Heart left ventricle (tissue), 16 donors: ENCODE data around the gene ACKR1. TPM values are rescaled to one million over a fixed set of nuclear protein-coding genes. Genes with fewer than 3 reads are reported as not detected.

Experiments
- ATAC-seq, 4 donors: fragments of 200-7000 bp; cut with Tn5 transposase; one replicate each; pipeline ENCODE4 v1.9.1; 2020 to 2022; ENCODE audit warnings: moderate library complexity in 4 of 4, mild to moderate bottlenecking in 3 of 4, moderate number of reproducible peaks in 1 of 4
- DNase-seq, 5 donors: peaks; one replicate each; pipeline ENCODE4 v3.0.0-alpha.2; 2020
- H3K27ac ChIP-seq, 12 donors: fragments of 200-600 bp; sonication (generic) in 4 of 12; one replicate each; pipeline versions ENCODE4 v1.5.0 to v1.8.0; 2016 to 2022; ENCODE audit warnings: mild to moderate bottlenecking in 2 of 12
- H3K27me3 ChIP-seq, 9 donors: fragments of 200-600 bp; sonication (generic) in 2 of 9; one replicate each; pipeline versions ENCODE4 v1.5.1 to v1.8.0; 2016 to 2022; ENCODE audit warnings: mild to moderate bottlenecking in 3 of 9
- H3K36me3 ChIP-seq, 9 donors: fragments of 200-600 bp; sonication (generic) in 2 of 9; one replicate each; pipeline versions ENCODE4 v1.5.0 to v1.8.0; 2018 to 2022; ENCODE audit warnings: mild to moderate bottlenecking in 2 of 9
- H3K4me1 ChIP-seq, 12 donors: fragments of 200-600 bp; sonication (generic) in 4 of 12; one replicate each; pipeline versions ENCODE4 v1.5.0 to v1.8.0; 2016 to 2022; ENCODE audit warnings: mild to moderate bottlenecking in 3 of 12
- H3K4me3 ChIP-seq, 12 donors: fragments of 200-600 bp; sonication (generic) in 4 of 12; one replicate each; pipeline versions ENCODE4 v1.5.0 to v1.8.0; 2017 to 2022; ENCODE audit warnings: mild to moderate bottlenecking in 9 of 12, moderate library complexity in 4 of 12
- H3K9me3 ChIP-seq, 12 donors: fragments of 200-600 bp; sonication (generic) in 4 of 12; one replicate each; pipeline versions ENCODE4 v1.5.0 to v1.8.0; 2016 to 2022; ENCODE audit warnings: mild to moderate bottlenecking in 1 of 12
- POLR2A ChIP-seq, 2 donors: fragments of 450-650 bp; IDR thresholded peaks; one replicate each; pipeline ENCODE4 v1.6.1; 2017; ENCODE audit warnings: antibody characterized with exemption in 2 of 2, mild to moderate bottlenecking in 2 of 2, moderate library complexity in 2 of 2
- WGBS, 4 donors: extraction: QIAGEN DNeasy Blood & Tissue Kit in 2 of 4; methylation state at CpG; one replicate each; pipeline versions ENCODE4 v1.1.5 to v1.1.7; 2013 to 2018; 5-methylcytosine and 5-hydroxymethylcytosine counted together
- intact Hi-C, 10 donors: fragments of 100-400 bp; cut with DNase I; formaldehyde crosslinking; loops; one replicate each; pipeline versions ENCODE4 v1.11.1 to v1.14.2; 2022
- polyA plus RNA-seq, 2 donors: library from polyadenylated mRNA; stranded (reverse); fragments of 200-250 nt; gene quantifications; one replicate each; pipeline ENCODE4 v1.2.3, GENCODE V29; 2013
- total RNA-seq, 9 donors: library from RNA; depleted of rRNA in 2 of 9; stranded (reverse); fragments of >200 nt in 2 of 9; fragmentation: NEBNext Ultra II Directional in 3 of 9; extraction: Animal tissue kit (Norgen Biotek cat#: 25700) in 3 of 9; gene quantifications; one replicate each; pipeline versions ENCODE4 v1.1.0 to v1.2.4, GENCODE V29; 2016 to 2023
- TF ChIP-seq, protein P1 (sequence below), 12 donors: fragments of 200-600 bp; sonication (generic) in 4 of 12; IDR thresholded peaks; one replicate each; pipeline versions ENCODE4 v1.5.0 to v1.8.0; 2018 to 2022; ENCODE audit warnings: antibody characterized with exemption in 12 of 12, mild to moderate bottlenecking in 5 of 12
- donor health status: ischemic (EF 13 %, LVEDD 7.1; RV severe dilation, severe dysfunction).
- donor health status: healthy with polysubstance abuse.
- donor health status: DM: no; HTN: yes; CAD: no.
- donor health status: DM: no; HTN: no; CAD: no.
- donor health status: ischemic (EF 25% LVEDD 6.9; RV normal size, moderate dysfunction).
- donor health status: ischemic (EF 25% LVEDD 5.7; RV mildly dilated, moderate dysfunction).
- donor health status: healthy.
- donor health status: DM: yes; HTN: yes; CAD: no.
- donor health status: ischemic (EF 35%, LVEDD 5.7; RV mildly dilated, moderate dysfunction).
- donor health status: nonischemic (EF 11% LVEDD 7.7; RV severe dilation, severe dysfunction).
- donor health status: DM: yes; HTN: yes; CAD: no.
- donor health status: PGD.
- donor health status: ischemic (EF 29% LVEDD 5.4; RV normal size, mild dysfunction).
- donor health status: nonischemic (EF 23%, LVEDD 6.1; RV moderate dilation, normal function).

ACKR1 gene
- total and polyA plus RNA-seq, 11 donors: 7.5 to 56.0 (median 19.1) TPM

DNA sequence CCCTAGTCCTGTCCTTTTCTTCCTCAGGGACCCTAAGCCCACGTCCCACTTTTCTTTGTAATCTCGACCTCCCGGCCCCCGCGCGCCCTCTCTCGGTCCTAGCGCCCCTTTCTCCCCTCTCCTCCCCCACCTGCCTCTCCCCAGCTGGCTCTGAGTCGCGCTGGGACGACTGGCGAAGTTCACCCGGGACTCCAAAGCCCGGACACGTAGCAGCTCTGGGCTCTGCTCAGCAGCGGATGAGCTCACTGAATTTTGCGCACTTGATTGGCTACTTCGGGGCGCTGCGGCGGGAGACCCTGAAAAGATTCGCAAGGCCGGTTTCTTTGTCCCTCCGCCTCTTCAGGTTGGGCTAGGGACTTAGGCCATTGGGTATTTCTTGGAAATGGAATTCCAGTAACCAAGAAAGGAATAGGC, 16.3 kb upstream of the ACKR1 start:
- H3K27me3 ChIP-seq: peaks cover 0 to 56% (median 11%) of the 10 kb centered on the region in 9 donors
- DNase-seq (peak; percentile 57 to 79 (median 62)), ATAC-seq (peak; percentile 51 to 96 (median 92))
- no peak for TF ChIP-seq POLR2A (IDR thresholded peaks at IDR 0.05)
- TF ChIP-seq, protein P1, sequence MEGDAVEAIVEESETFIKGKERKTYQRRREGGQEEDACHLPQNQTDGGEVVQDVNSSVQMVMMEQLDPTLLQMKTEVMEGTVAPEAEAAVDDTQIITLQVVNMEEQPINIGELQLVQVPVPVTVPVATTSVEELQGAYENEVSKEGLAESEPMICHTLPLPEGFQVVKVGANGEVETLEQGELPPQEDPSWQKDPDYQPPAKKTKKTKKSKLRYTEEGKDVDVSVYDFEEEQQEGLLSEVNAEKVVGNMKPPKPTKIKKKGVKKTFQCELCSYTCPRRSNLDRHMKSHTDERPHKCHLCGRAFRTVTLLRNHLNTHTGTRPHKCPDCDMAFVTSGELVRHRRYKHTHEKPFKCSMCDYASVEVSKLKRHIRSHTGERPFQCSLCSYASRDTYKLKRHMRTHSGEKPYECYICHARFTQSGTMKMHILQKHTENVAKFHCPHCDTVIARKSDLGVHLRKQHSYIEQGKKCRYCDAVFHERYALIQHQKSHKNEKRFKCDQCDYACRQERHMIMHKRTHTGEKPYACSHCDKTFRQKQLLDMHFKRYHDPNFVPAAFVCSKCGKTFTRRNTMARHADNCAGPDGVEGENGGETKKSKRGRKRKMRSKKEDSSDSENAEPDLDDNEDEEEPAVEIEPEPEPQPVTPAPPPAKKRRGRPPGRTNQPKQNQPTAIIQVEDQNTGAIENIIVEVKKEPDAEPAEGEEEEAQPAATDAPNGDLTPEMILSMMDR (IDR thresholded peaks at IDR 0.05): no peak
- no peaks in the 10 kb centered on the region for H3K36me3 ChIP-seq
- peak overlapping the region in 10 of 12 donors; percentile 9 to 45 (median 35) for H3K4me3 ChIP-seq
- 1% methylated on average over 24 of the region's 24 CpGs for WGBS, 4 donors
- H3K4me1 ChIP-seq: peaks cover 0 to 13% (median 5%) of the 10 kb centered on the region in 12 donors
- H3K27ac ChIP-seq: no peak overlapping the region
- intact Hi-C loops: no loop called here
- no peaks in the 10 kb centered on the region for H3K9me3 ChIP-seq

DNA sequence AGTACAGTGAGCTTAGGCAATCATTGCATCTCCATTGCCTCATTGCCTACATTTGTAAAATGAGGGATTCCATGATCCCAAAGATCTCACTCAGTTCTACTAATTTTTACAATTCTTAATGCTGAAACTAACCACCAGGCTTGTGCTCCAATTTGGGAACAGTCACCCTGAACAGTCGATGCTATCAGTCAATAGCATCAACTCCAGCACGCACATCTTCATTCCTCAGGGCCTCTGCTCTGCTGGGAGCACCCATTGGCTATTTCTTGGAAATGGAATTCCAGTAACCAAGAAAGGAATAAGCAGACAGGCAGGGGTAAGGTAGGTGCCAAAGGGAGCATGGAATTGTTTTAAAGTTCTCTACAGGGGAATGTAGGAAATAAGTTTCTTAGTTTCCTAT, 14.2 kb upstream of the ACKR1 start:
- Histone ChIP-seq H3K36me3 (no peaks in the 10 kb centered on the region), H3K27ac (no peak overlapping the region), H3K4me1 (peaks cover 0 to 13% (median 5%) of the 10 kb centered on the region in 12 donors), H3K4me3 (no peak overlapping the region), H3K9me3 (no peaks in the 10 kb centered on the region), H3K27me3 (peaks cover 0 to 44% (median 11%) of the 10 kb centered on the region in 9 donors)
- DNase-seq: no peak
- intact Hi-C loops: no loop called here
- no peak for ATAC-seq
- TF ChIP-seq, protein P1 (IDR thresholded peaks at IDR 0.05): no peak
- no peak for TF ChIP-seq POLR2A (IDR thresholded peaks at IDR 0.05)
- 61 to 69% (median 67%) methylated on average over 2 of the region's 2 CpGs for WGBS, 4 donors

DNA sequence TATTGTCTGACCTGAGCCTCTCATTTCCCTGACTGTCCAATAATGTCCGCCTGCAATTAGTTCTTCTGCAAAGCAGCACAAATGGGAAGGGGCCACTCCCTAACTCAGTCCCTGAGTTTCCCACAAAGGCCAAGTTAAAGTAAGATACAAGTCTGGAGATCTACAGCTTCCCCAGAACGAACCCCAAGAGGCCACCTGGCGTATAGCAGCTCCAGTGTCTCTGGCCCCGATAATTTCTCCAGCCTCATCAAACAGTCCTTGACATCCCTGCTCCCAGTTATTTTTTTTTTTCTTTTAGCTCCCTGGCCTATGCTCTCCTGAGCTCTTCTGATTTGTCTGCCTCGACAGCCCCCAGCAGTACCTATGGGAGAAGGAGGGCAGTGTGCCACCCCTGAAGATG, 8.1 kb upstream of the ACKR1 start:
- peaks cover 0 to 40% (median 0%) of the 10 kb centered on the region in 9 donors for H3K27me3 ChIP-seq
- WGBS, 4 donors: 64 to 71% (median 67%) methylated on average over 5 of the region's 5 CpGs

More for the DNA sequence above, 8.1 kb upstream of the ACKR1 start:
- H3K9me3 ChIP-seq: no peaks in the 10 kb centered on the region
- H3K36me3 ChIP-seq: no peaks in the 10 kb centered on the region
- ATAC-seq (no peak), DNase-seq (no peak)
- intact Hi-C loops: loop anchor here in 7 of 10 donors (5.0 kb wide), 2 partner anchors 34 to 64 kb away; no protein-coding TSS in a partner anchor
- TF ChIP-seq, protein P1 (IDR thresholded peaks at IDR 0.05): no peak
- TF ChIP-seq POLR2A (IDR thresholded peaks at IDR 0.05): no peak
- H3K4me1 ChIP-seq: no peaks in the 10 kb centered on the region
- H3K4me3 ChIP-seq: no peak overlapping the region
- no peak overlapping the region for H3K27ac ChIP-seq
